Fibroblast of skin of back (primary cell): ENCODE results near the gene THSD4.
"Not testable (repeated sequence)": the region's sequence is repeated elsewhere in the genome, so short reads cannot be mapped to it uniquely, and the experiment has no call there.

Source experiments
- DNase-seq: peaks from one replicate; pipeline ENCODE4 v3.0.0-alpha.2; 2013

THSD4 gene

GRCh38 chr15:71262599-71262998 is 147.3 kb downstream of the THSD4 start:
- DNase-seq: no peak

GRCh38 chr15:71265606-71266005 is 150.3 kb downstream of the THSD4 start:
- not testable (repeated sequence) for DNase-seq

GRCh38 chr15:71271327-71271726 is 156.1 kb downstream of the THSD4 start:
- DNase-seq: no peak

- peak; percentile 85 for DNase-seq
Measured at GRCh38 chr15:71272932-71273331, 157.7 kb downstream of the THSD4 start.

GRCh38 chr15:71273731-71274447 is 158.6 kb downstream of the THSD4 start:
- DNase-seq: no peak

- no peak for DNase-seq
Measured at GRCh38 chr15:71274448-71274798, 159.2 kb downstream of the THSD4 start.

GRCh38 chr15:71275098-71275497 is 159.8 kb downstream of the THSD4 start:
- peak; percentile 87 for DNase-seq

GRCh38 chr15:71275566-71276335 is 160.5 kb downstream of the THSD4 start:
- no peak for DNase-seq

GRCh38 chr15:71276336-71276665 is 161.0 kb downstream of the THSD4 start:
- DNase-seq: no peak

GRCh38 chr15:71278989-71279756 is 163.9 kb downstream of the THSD4 start:
- DNase-seq: peak; percentile 69

- DNase-seq: no peak
Measured at GRCh38 chr15:71279757-71280141, 164.5 kb downstream of the THSD4 start.

- DNase-seq: no peak
Measured at GRCh38 chr15:71280206-71280605, 164.9 kb downstream of the THSD4 start.

- DNase-seq: peak; percentile 52
Measured at GRCh38 chr15:71281256-71281655, 166.0 kb downstream of the THSD4 start.

GRCh38 chr15:71282076-71282475 is 166.8 kb downstream of the THSD4 start:
- peak; percentile 77 for DNase-seq

- DNase-seq: peak; percentile 52
Measured at GRCh38 chr15:71288348-71288955, 173.2 kb downstream of the THSD4 start.

- peak; percentile 27 for DNase-seq
Measured at GRCh38 chr15:71290002-71290401, 174.7 kb downstream of the THSD4 start.

- DNase-seq: peak; percentile 45
Measured at GRCh38 chr15:71290881-71291635, 175.8 kb downstream of the THSD4 start.

GRCh38 chr15:71291723-71292122 is 176.5 kb downstream of the THSD4 start:
- no peak for DNase-seq

GRCh38 chr15:71293723-71294122 is 178.5 kb downstream of the THSD4 start:
- DNase-seq: no peak

- peak; percentile 98 for DNase-seq
Measured at GRCh38 chr15:71294251-71294910, 179.1 kb downstream of the THSD4 start.

- DNase-seq: peak; percentile 100
Measured at GRCh38 chr15:71294911-71295602, 179.8 kb downstream of the THSD4 start.
